GM19025 (cell line): ENCODE measurements around the gene STUM.
"Not testable (repeated sequence)": the region's sequence is repeated elsewhere in the genome, so short reads cannot be mapped to it uniquely, and the experiment has no call there.

Source experiments
- ATAC-seq: cut with Tn5 transposase; IDR thresholded peaks from one replicate; pipeline ENCODE4 v1.9.1; 2021; ENCODE audit warnings: mild to moderate bottlenecking, low read depth, moderate library complexity; ENCODE audit not compliant: unreplicated experiment

STUM gene

GRCh38 chr1:226548256-226549093, at the start of gene STUM:
Gene STUM, plus strand, starts transcription at chr1:226548764. Its CDS starts 141 bp downstream, at chr1:226548905.
- no peak for ATAC-seq

- ATAC-seq = not testable (repeated sequence)
Measured at GRCh38 chr1:226499699-226500098, 48.9 kb upstream of the STUM start.

DNA sequence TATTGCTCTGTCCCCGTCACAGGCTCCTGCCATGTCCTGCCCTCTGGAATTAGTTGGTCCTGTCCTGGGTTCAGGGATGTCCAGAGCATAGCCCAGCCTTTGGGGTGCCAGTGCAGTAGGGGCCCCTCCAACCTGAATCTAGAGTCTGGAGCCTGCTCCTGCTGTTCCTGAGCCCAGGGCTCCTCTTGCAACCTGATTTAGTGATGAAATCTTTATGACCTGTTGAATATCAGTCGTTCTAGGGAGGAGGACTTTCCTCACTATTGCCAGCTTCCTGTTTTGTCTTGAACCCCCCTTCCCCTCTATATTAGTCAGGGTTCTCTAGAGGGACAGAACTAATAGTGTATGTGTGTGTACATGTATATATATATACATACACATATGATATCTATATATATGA, 42.5 kb upstream of the STUM start:
- no peak for ATAC-seq

DNA sequence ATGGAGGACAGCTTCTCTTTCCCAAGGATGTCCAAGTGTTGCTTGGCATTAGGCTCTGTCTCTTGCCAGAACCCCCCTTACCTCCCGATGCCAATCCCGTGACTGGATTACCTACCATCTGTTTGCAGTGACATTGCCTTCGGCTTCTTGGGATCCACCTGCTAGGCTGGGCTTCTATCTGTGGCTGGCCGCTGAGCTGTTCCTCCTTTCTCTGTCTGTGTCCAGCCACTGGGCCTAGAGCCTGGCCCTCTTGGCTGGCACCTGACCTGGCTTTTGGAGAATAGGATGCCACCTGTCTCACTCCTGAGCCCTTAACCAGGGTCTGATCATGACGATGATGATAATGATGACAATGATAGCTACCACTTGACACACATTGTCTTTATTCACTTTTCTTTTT, 41.6 kb upstream of the STUM start:
- ATAC-seq = no peak

GRCh38 chr1:226510453-226510852, 38.1 kb upstream of the STUM start:
- ATAC-seq = no peak

GRCh38 chr1:226511296-226511695, 37.3 kb upstream of the STUM start:
- ATAC-seq = no peak

GRCh38 chr1:226512076-226512728, 36.4 kb upstream of the STUM start:
- no peak for ATAC-seq

- no peak for ATAC-seq
Measured at GRCh38 chr1:226518375-226518774, 30.2 kb upstream of the STUM start.

DNA sequence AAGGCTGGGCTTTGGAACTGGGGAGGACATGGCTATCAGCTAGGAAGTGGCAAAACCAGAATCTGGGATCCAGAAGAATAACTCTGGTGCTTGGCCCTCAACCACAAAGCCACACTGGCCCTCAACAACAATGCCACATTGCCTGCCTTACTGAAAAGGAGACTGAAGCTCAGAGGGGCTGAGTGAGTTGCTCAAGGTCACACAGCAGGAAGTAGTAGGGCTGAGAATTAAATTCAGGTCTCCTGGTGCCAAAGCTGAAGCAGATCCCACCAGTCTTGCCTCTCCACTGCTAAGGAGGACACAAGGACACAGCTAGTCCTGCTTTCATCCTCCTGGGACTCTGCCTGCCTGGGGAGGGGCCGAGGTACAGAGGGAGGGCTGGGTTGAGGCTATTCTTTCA, 29.4 kb upstream of the STUM start:
- ATAC-seq = no peak

DNA sequence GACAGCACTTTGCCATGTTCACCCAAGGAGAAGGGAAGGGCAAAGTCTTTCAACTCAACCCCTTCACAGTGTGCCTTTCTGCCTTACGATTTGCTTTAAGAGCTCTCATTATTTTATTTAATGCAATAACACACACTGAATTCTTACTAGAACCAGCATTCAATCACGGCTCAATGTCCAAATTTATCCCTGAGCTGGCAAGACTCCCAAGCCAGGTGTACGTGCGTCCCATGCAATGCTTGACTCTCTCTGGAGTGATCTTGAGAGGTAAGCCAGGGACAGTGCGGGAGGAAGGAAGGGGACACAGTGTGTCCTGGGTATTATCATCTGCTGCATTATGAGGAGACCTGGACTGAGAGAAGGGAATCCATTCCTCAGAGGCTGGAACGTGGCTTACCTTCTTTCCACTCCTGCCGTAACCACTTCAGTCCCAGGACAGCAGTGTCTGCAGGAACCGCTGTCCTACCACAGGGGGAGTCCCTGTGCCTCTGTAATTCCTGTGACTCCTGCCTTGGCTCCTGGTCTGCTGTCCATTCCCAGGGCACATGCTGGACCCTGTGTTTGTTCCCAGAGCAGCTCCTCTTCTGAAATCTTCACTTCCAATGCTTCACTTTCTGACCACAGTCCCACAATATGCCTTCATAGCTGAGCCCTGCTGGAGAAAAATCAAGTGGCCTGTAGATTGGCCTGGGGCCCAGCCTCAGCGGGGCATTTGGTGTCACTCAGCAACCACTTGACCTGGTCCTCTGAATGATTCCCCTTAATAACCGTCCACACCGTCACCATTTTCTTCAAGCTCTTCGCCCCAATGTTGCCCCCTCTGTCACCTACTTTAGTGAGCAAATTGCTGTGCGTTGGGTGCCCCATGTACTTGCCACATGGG, 28.6 kb upstream of the STUM start:
- ATAC-seq = no peak

DNA sequence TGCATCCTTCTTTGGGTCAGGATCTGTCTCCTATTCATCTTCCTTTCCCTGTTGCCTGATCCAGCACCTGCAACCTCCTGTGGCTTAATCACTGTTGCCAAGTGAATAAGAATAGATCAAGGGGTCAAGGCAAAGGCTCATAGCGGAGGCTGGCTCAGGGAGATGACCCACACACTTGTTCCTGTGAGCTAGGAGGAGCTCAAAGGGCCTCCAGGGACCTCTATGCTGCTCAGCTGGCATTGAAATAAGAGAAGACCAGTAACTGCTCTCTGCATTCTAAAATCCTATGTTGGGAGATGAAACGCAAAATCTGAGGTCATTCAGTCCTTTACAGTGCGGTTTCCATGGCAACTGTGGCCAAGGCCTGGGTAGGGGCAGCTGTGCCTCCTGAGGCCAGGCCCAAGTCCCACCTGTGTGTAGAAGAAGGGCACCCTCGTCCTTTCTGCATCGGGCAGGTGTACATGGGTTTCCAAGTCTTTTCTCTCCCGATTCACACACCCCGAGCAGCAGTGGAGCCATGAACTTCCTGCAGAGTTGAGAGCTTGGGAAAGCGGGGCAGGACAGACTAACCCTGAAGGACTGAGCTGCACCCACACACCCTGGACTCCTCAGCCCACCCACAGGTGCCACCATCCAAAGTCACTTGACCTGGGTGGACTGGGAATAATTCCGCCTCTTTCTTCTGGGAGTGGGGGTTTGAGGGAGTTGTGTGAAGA, 27.8 kb upstream of the STUM start:
- ATAC-seq = no peak

DNA sequence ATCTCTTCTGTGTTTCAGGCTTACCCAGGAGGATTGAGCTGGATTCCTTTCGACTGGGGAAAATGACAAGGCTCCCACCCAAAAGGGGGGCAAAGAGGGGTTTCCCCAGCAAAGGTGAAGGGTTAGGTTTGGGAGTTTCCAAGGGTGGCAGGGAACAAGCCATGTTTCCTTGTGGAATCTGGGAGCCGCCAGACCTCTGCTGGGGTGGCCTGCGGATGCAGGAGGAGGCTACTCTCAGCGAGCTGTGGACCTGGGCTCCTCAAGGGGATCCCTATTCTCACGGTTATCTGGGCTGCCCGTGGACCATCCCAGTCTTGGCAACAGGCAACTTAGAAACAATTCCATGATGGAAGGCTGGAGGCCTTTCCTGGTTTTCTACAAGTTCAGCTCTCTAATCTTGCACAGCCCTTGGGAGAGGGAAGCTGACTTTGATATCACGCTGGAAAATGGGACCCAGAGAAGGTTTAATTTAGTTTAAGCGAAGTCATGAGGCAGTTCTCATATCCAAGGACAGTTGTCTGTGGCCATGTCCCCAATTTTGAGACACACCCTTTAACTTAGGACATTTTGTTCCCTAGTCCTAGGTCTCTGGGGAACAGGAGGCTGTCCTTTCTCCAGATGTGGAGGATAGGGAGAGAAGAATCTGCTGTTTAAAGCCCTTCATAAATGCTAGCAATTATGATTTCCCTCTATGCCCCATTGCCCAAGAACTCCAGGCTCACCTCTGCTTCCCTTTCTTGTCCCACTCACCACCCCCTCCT, 24.7 kb upstream of the STUM start:
- no peak for ATAC-seq

DNA sequence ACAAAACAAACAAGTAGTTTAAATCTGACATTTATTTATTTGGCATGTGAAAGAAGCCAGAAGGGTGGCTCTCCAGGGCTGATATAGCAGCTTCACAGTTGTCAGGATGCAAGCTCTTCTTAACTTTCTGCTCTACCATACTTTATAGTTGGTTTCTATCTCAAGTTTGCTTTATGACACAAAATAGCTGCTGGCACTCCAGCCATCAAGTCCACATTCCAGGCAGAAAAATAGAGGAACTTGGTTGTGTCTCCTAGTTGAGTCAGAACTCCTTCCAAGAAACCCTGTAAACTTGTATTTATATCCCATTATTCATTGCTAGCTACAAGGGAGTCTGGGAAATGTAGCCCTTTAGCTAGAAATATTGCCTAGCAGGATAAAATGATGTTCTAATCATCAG, 24.0 kb upstream of the STUM start:
- ATAC-seq = no peak

DNA sequence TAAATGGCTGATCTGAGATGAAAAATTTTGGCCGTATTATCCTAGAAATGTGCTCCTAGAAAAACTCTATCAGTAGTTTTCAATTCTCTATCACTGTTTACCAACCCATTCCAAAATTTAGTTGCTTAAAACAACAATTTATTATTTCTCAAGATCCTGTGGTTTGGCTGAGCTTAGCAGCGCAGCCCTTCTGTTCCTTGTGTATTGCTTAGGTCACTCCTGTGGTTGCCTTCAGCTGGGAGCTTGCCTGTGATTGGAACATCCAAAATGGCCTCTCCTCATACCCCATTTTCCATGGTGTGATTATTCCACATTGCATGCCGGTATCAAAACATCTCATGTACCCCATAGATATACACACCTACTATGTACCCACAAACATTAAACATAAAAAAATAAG, 22.8 kb upstream of the STUM start:
- ATAC-seq = no peak

DNA sequence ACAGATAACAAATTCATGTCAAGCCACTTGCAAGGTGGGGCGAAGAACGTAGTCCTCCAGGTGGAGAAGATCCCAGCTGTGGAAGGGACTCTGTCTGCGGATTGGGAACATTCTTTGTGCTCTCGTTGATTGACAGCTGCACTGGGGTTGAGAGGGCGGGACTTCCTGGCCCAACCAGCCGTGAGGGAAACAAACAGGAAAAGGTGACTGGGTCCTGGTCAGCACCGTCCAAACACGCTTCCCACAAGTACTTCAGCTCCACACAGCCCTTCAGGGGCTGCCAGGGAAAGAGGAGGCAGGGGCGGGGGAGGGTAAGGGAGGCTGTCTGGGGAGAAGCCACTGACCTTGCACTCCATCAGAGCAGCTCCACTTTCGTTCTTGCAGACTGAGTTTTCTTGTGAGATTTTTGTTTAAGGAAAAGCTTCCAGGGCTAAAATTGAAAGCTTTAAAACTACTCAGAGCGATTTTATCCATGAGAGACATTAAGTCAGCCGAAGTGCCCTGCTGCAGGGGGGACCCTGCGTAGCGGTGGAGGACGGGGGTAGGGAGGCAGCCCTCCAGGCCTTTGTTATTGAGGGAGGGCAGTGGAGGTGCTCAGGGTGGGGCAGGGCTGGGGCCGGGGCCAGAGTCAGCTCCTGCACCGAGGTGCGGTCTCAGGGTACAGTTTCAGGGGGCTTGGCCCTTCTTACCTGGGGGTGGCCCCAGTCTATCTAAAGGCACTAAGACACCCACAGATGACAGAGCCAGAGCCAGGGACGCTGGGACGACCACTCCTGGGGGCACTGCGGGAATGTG, 21.6 kb upstream of the STUM start:
- no peak for ATAC-seq

- ATAC-seq = no peak
Measured at GRCh38 chr1:226529891-226530290, 18.7 kb upstream of the STUM start.

GRCh38 chr1:226530591-226530990, 18.0 kb upstream of the STUM start:
- no peak for ATAC-seq

DNA sequence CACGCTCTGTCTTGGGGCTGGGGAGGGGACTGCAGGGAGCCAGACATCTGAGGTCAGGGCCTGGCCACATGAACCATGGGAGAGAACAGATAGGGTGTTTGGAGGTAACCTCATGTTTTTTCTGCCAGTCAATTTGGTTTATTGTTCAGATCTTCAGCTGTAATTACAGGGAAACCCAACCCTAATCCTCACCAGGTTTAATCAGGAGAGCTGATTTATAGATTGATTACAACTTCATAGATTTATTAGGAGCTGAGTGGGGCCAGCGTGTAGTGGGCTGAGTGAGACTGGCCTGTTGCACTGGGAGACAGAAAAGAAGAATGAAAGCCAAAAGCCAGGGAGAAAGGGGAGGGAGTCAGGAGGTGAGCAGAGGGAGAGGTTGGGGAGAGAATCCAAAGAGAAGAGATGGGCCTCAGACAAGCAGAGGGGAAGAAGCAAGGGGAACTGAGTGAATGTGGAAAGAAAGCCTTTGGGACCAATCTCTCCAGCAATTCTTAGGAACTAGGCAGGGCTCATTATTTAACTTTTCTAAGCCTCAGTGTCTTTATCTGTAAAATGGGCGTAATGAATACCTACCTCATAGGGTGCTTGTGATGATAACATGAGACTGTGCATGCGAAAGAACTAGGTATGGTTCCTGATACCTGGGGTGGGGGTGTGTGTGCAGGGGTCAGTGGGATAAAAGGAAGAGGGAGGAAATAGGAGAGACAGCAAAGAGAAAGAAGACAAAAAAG, 17.0 kb upstream of the STUM start:
- ATAC-seq = no peak
